VCaP (cell line): ENCODE results near the gene MLH1.
"Not testable (repeated sequence)": the region's sequence is repeated elsewhere in the genome, so short reads cannot be mapped to it uniquely, and the experiment has no call there.

ENCODE experiments used
- H3K27ac ChIP-seq: fragments of 450-650 bp; 2 replicates; pipeline ENCODE4 v1.5.1; 2017
- CTCF ChIP-seq: fragments of 450-650 bp; conservative IDR thresholded peaks from 2 replicates; pipeline ENCODE4 v1.5.1; 2017; ENCODE audit warnings: mild to moderate bottlenecking, moderate library complexity

The MLH1 gene

DNA sequence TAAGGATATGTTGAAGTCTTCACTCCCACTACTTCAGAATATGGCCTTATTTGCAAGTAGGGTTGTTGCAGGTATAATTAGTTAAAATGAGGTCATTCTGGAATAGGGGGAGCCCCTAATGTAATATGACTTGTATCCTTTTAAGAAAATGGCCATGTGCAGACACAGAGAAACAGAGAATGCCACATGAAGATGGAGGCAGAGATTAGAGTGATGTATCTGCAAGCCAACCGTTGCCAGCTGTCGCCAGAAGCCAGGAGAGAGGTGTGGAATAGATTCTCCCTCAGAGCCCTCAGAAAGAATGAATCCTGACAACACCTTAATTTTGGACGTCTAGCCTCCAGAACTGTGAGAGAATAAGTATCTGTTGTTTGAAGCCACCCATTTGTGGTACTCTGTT, 37.2 kb upstream of the MLH1 start:
- no peak for TF ChIP-seq CTCF
- H3K27ac ChIP-seq: no peak overlapping the region

GRCh38 chr3:36957063-36957462, 36.3 kb upstream of the MLH1 start:
- TF ChIP-seq CTCF: no peak
- H3K27ac ChIP-seq: no peak overlapping the region

- TF ChIP-seq CTCF: no peak
- H3K27ac ChIP-seq: no peak overlapping the region
Measured at GRCh38 chr3:36957862-36958686, 35.2 kb upstream of the MLH1 start.

DNA sequence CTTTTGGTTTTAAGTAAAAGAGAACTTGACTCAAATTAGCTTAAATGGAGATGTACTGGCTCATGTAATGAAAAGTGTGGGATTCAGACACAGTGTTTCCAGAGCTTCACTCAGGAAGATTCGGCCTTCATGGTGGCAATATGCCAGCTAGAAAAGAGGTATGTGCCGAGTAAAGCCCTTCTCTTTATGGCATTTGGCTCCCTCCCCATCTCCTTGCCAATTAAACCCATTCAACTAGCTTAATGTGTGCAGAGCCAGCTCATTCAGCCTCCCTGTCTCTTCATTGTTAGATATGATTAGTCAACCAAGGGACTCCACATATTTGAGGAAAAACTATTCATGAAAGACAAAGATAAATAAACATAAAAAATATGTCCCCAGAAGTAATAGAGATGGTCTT, 33.5 kb upstream of the MLH1 start:
- no peak for TF ChIP-seq CTCF
- H3K27ac ChIP-seq: peak overlapping the region; percentile 48

DNA sequence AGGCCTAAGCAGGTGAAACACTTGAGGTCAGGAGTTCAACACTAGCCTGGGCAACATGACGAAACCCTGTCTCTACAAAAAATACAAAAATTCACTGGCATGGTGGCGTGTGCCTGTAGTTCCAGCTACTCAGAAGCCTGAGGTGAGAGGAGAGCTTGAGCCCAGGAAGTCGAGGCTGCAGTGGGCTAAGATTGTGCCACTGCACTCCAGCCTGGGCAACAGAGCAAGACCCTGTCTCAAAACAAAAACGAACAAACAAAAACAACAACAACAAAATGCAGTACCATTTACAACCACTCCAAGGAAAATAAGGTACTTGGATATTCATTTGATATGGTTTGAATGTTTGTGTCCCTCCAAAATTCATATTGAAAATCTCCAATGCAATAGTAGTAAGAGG, 32.8 kb upstream of the MLH1 start:
- H3K27ac ChIP-seq: peak overlapping the region; percentile 48
- no peak; the same call in 1 of the 2 replicates for TF ChIP-seq CTCF

DNA sequence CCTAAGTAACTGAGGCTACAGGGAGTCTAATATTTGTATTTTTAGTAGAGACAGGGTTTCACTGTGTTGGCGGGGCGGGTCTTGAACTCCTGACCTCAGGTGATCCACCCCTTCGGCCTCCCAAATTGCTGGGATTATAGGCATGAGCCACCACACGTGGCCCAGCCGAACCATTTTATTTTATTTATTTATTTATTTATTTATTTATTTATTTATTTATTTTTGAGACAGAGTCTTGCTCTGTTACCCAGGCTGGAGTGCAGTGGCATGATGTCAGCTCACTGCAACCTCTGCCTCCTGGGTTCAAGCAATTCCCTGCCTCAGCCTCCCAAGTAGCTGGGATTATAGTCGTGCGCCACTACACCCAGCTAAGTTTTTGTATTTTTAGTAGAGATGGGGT, 30.3 kb upstream of the MLH1 start:
- H3K27ac ChIP-seq: not testable (repeated sequence)

DNA sequence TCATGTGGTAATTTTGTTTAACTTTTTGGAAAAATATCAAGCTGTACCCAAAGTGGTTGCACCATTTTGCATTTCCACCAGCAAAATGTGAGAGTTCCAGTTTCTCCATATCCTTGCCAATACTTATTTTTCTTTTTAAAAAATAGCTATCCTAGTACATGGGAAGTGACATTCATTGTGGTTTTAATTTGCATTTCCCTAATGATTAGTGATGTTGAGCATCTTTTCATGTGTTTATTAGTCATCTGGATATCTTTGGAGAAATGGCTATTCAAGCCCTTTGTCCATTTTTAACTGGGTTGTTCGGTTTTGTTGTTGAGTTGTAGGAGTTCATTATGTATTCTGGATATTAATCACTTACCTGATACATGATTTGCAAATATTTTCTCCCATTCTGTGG, 29.0 kb upstream of the MLH1 start:
- TF ChIP-seq CTCF: no peak
- H3K27ac ChIP-seq: no peak overlapping the region

GRCh38 chr3:36964817-36965216, 28.5 kb upstream of the MLH1 start:
- no peak overlapping the region for H3K27ac ChIP-seq
- TF ChIP-seq CTCF: no peak
